Measurements from ENCODE around the gene TGIF2.
"Not testable (repeated sequence)": the region's sequence is repeated elsewhere in the genome, so short reads cannot be mapped to it uniquely, and the experiment has no call there.

TGIF2 gene

GRCh38 chr20:36579996-36580545 is 6.7 kb downstream of the TGIF2 start:
- DNase-seq: no peak

GRCh38 chr20:36582322-36582721 is 8.9 kb downstream of the TGIF2 start:
- DNase-seq: no peak

GRCh38 chr20:36582821-36583220 is 9.4 kb downstream of the TGIF2 start:
- DNase-seq: no peak

GRCh38 chr20:36584018-36584481 is 10.7 kb downstream of the TGIF2 start:
- DNase-seq: no peak

GRCh38 chr20:36585410-36586125 is 12.2 kb downstream of the TGIF2 start:
- no peak for DNase-seq

GRCh38 chr20:36587388-36588070 is 14.1 kb downstream of the TGIF2 start:
- DNase-seq: no peak

- DNase-seq: no peak
These were observed 17.9 kb downstream of the TGIF2 start for GRCh38 chr20:36591281-36591680.

GRCh38 chr20:36591854-36592641 is 18.7 kb downstream of the TGIF2 start:
- peak; percentile 59 for DNase-seq

GRCh38 chr20:36593347-36593929 is 20.0 kb downstream of the TGIF2 start:
- DNase-seq: no peak

GRCh38 chr20:36599912-36600345 is 26.5 kb downstream of the TGIF2 start:
- no peak for DNase-seq

GRCh38 chr20:36601540-36601939 is 28.1 kb downstream of the TGIF2 start:
- DNase-seq: no peak

GRCh38 chr20:36604952-36605398 is 31.6 kb downstream of the TGIF2 start:
- peak; percentile 48 for DNase-seq

- peak; percentile 99 for DNase-seq
These were observed 32.2 kb downstream of the TGIF2 start, which contains the start of gene RAB5IF for GRCh38 chr20:36605399-36606157. RAB5IF (plus strand) TSS chr20:36605779; CDS start chr20:36605952, 173 bp downstream.

- peak; percentile 12 for DNase-seq
These were observed 33.0 kb downstream of the TGIF2 start for GRCh38 chr20:36606158-36607066.

- no peak for DNase-seq
These were observed 34.4 kb downstream of the TGIF2 start for GRCh38 chr20:36607586-36608387.

- not testable (repeated sequence) for DNase-seq
These were observed 35.0 kb downstream of the TGIF2 start for GRCh38 chr20:36608388-36608728.

GRCh38 chr20:36611625-36612024 is 38.2 kb downstream of the TGIF2 start:
- no peak for DNase-seq

- DNase-seq: no peak
These were observed 40.6 kb downstream of the TGIF2 start for GRCh38 chr20:36613974-36614373.

- no peak for DNase-seq
These were observed 41.6 kb downstream of the TGIF2 start for GRCh38 chr20:36614781-36615557.
